Testis (tissue), 2 donors: Measurements from ENCODE around the gene MEX3C.

Experiments
- POLR2A ChIP-seq: fragments of 450-650 bp; IDR thresholded peaks from one replicate; pipeline ENCODE4 v1.6.1; 2017; ENCODE audit warnings: antibody characterized with exemption, mild to moderate bottlenecking, moderate library complexity
- TF ChIP-seq, protein P1 (sequence below), 3 experiments: fragments of 450-650 bp in 2 of 3; fragments of 200-600 bp in 1 of 3; sonication (generic) in 1 of 3; IDR thresholded peaks; one replicate each; pipeline ENCODE4 v1.5.1; 2016 to 2019; ENCODE audit warnings: antibody characterized with exemption in 3 of 3, mild to moderate bottlenecking in 2 of 3, moderate library complexity in 1 of 3

- TF ChIP-seq, protein P1, sequence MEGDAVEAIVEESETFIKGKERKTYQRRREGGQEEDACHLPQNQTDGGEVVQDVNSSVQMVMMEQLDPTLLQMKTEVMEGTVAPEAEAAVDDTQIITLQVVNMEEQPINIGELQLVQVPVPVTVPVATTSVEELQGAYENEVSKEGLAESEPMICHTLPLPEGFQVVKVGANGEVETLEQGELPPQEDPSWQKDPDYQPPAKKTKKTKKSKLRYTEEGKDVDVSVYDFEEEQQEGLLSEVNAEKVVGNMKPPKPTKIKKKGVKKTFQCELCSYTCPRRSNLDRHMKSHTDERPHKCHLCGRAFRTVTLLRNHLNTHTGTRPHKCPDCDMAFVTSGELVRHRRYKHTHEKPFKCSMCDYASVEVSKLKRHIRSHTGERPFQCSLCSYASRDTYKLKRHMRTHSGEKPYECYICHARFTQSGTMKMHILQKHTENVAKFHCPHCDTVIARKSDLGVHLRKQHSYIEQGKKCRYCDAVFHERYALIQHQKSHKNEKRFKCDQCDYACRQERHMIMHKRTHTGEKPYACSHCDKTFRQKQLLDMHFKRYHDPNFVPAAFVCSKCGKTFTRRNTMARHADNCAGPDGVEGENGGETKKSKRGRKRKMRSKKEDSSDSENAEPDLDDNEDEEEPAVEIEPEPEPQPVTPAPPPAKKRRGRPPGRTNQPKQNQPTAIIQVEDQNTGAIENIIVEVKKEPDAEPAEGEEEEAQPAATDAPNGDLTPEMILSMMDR (IDR thresholded peaks at IDR 0.05): no peak
- TF ChIP-seq POLR2A: no peak
Measured at GRCh38 chr18:51188024-51188701, 9.3 kb downstream of the MEX3C start.
